ENCODE data around the gene RNU6-9.

DNA sequence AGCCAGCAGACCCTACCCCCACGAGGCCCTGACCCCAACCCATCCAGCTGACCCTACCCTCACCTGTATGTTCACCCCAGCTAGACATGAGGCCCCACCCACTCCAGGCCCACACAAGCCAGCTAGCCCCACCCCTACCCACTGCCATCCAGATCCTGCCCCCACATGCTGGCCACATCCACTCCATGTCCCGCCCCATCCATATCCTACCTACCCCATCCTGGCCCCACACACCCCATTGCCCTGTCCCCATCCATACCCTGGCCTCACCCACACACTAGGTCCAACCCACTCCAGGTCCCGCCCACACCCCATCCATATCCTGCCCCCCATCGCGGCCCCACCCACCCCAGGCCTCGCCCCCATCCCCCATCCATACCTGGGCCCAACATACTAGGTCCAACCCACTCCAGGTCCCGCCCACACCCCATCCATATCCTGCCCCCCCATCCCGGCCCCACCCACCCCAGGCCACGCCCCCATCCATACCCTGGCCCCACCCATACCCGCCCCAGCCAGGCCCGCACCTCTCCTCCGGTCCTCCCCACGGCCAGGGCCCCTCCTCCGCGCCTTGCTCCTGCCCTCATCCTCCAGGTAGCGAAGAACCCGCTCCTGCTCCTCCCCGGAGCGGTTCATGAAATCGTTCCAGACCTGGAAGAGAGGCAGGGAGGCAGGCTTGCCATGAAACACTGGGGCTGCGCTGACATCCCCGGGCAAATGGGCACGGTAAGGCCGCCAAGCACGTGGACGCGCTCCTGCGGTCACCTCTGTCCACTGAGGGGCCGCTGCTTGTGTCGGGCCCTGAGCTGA, 7.2 kb downstream of the RNU6-9 start:
- TF ChIP-seq, protein P1, sequence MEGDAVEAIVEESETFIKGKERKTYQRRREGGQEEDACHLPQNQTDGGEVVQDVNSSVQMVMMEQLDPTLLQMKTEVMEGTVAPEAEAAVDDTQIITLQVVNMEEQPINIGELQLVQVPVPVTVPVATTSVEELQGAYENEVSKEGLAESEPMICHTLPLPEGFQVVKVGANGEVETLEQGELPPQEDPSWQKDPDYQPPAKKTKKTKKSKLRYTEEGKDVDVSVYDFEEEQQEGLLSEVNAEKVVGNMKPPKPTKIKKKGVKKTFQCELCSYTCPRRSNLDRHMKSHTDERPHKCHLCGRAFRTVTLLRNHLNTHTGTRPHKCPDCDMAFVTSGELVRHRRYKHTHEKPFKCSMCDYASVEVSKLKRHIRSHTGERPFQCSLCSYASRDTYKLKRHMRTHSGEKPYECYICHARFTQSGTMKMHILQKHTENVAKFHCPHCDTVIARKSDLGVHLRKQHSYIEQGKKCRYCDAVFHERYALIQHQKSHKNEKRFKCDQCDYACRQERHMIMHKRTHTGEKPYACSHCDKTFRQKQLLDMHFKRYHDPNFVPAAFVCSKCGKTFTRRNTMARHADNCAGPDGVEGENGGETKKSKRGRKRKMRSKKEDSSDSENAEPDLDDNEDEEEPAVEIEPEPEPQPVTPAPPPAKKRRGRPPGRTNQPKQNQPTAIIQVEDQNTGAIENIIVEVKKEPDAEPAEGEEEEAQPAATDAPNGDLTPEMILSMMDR (conservative IDR thresholded peaks at IDR 0.05; ENCODE audit: low read depth, low read length), result no peak
- TF ChIP-seq EZH2 (IDR thresholded peaks at IDR 0.05; ENCODE audit: low read length, unreplicated experiment), result no peak
